M059J (cell line): ENCODE measurements around the gene CD247. TPM values are rescaled to one million over a fixed set of nuclear protein-coding genes. Genes with fewer than 3 reads are reported as not detected.

Source experiments
- DNase-seq: peaks from one replicate; pipeline ENCODE4 v3.0.0-alpha.2; 2012; ENCODE audit warnings: low read depth
- total RNA-seq: library from RNA; depleted of rRNA; stranded (reverse); fragments of >200 nt; shearing (Covaris generic); gene quantifications from 2 replicates; pipeline ENCODE4 v1.2.3, GENCODE V29; 2014

Gene CD247
- total RNA-seq, 1 experiment from 2014 or later: not detected

DNA sequence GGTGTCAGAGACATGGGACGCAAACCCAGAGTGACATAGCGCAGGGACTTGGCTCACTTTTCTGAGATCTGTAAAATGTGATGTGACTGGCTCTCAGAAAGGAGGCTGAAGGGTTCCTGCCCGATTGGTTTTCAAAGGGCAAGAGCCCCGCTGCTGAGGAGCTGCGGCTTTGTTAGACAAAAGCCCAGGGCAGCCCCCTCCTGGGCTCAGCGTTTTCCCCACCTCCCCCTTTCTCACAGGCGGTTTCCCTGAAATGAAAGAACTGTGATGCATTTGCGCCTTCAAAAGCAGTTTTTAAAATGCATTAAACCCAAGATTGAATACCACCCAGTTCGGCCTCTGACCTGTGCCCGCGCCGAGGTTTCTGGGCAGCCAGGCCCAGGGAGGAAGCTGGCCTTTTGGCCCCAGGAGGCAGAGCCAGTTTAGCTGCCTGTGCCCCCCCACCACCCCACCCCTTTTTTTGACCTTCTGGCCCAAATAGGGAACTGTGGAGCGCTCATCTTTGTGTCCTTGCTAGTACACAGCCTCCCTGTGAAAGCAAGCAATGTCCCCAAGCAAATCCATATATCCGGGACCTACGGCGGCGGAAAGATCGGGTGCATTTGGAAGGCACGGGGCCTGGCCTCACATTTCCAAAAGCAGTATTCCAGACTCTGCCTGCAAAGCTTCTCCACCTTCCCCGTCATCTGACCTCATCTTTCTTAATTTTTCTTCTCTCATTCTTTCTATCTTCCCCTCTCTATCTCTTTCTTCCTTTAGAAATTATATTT lies 28.6 kb downstream of the CD247 start:
- DNase-seq: no peak

DNA sequence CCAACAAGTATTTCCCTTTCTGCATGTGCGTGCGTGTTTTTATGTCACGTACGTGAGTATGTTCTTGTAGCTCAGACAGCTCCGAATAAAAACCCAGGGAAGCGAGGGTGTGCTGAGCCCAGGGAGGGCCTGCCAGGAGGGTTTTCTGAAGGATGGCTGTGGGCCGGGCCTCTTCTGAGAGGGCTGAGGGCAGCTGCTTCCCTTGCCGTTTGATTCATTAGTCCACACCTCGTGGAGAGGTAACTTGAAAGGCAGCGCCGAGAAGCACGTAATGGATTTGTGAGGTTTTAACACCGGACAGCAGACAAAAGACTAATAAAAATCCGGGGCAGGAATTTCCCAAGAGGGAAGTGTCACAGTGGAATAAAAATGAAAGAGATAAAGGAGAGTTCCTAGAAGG lies 29.5 kb downstream of the CD247 start:
- DNase-seq: no peak

DNA sequence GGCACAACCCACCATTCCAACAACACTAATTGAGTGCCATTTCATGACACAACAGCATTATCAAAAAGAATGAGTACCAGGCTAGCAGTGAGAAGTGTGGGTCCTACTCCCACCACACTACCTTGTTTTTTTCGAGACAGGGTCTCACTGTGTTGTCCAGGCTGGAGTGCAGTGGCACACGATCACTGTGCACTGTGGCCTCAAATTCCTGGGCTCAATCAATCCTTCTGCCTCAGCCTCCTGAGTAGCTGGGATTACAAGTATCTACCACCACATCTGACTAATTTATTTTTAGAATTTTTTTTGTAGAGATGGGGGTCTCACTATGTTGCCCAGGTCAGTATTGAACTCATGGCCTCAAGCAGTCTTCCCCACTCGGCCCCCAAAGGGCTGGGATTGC lies 30.7 kb downstream of the CD247 start:
- DNase-seq: no peak

DNA sequence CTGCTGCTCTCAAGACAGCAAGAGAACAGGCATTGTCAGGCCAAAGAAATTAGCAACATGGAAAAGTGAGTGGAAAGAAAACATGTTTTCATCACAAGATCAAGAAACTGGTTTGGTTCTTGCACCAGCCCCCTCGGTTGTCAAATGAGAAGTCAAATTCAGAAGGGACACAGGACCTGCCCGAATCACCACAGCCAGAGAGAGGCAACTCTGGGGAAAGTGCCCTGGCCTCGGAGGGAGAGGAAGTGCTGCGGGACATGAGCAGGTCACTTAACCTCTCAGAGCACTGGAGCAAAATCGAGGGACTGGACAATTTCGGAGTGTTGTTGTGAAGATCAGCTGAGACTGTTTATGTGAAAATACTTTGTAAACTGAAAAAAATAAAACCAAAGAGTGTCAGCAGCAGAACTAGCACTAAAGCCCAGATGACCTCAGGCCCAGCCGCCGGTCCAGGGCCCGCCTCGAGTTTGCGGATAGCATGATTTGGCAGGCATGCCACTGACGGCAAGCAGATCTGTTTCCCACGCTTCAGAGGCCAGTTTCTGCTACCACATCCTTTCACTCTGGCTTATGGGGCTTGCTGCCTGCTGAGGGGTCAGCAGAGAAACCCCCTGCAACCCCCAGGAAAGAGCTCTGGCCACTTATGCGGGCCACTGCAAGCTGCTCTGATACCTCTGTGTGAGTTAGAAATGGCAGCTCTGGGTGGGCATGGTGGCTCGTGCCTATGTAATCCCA lies 32.1 kb downstream of the CD247 start:
- no peak for DNase-seq

DNA sequence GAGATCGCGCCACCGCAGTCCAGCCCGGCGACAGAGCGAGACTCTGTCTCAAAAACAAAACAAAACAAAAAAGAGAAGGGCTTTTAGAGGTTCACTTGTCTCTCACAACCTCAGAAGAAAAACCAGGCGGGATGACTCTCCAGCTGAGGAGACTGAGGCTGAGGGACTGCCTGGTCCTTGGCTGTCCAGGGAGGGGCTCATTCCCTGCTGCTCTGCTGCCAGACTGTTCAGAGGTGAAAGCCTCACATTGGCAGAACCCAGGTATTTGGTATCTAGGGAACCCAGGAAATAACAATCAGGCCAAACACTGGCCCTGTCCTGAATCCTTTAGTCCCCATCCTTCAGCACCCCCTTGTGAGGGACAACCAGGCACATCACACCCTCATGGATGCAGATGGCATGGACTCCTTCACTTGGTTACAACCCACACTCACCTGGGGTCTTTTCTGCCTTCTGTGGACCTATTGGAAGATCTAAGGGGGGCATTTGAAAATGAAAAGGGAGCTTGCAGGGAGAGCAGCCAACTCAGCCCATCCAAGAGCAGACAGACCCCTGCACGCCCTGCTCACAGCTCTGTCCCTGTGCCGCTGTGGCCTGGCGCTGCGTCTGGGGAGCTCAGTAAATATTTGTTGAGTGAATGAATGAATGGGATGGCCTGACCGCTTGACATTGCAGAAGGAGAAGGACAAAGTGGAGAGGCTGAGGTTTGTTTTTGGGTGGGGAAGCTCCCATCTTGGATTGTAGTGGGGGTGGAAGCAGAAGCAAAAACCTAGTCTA lies 33.4 kb downstream of the CD247 start:
- DNase-seq: no peak

DNA sequence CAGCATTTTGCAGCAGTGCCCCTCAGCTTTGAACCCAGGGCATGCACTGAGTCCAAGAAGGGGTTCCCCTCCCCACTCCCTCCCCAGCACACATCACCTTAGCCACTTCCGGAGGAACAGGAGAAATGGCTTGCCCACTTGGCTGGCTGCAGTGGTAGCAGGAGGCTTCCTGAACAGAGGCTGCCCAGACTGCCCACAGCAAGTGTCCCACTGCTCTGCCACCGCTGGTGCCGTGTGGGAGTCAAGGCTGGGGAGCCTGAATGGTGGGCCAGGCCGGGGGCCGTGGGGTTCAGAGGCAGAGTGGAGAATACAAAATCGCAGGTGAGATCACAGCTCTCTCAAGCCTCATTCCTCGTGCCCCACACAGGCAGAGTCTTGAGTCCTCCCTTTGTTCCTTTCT lies 34.5 kb downstream of the CD247 start:
- no peak for DNase-seq

DNA sequence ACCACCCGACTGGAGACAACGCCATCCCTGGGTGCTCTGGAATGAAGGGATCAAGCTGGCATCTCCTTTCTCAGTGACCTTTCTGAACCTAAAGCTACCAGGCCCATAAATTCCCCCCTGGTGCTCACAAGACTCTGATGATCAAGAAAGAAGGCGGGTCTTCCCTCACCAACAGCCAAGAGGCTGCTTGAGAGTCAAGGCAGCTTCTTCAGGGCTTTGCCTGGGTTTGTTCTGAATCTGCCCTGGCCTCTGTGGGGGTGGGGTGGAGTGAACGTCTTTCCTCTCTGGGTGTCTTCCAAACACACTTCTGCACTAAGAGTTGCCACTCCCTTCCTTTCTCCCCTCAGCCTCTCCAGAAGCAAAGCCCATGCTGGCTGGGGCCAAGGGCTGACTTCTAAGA lies 36.1 kb downstream of the CD247 start:
- no peak for DNase-seq

DNA sequence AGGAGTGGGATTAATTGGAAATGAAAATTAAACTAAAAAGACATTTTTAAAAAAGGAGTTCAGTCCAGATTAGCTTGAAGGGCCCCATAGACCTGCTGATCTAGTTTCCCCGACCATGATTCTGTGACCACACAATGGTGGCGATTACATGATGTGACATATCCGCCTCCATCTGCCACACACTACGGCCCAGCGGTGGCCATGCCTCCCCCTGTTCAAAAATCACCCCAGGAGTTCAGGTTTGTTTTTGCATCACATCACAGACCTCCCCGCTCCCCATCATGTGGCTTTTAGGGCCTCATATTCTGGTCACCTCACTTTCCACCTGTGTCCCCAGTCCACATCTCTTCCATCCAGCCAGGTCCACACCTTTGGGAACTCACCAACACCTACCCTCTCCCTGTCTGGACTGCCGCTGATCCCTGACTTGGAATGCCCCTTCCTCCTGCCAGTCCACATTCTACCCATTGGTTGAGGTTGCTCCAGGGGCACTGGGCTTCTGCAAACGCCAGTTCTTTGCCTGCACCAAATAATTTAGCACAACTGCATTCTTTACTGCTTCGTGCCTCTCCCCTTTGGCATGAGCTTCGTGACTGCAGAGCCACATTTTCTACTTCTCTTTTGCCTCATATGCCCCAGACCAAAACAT lies 38.9 kb downstream of the CD247 start:
- no peak for DNase-seq

DNA sequence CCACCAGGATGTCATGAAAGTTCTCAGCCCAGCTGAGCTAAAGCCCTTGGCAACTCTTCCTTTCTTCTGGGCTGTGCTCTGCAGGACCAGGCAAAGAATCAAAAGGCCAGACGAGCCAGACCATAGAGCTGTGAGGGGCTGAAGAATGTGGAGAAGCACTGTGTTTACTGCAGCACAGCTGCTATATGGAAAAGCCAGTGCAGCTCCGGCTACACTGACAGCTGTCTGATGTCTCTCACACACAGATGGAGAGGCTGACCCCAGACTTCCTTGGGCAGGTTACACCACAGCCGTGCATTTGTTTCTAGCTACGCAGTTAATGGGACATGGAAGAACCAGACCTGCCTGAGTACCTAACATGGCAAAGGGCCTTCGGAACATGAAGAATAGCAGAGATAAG lies 40.3 kb downstream of the CD247 start:
- no peak for DNase-seq

DNA sequence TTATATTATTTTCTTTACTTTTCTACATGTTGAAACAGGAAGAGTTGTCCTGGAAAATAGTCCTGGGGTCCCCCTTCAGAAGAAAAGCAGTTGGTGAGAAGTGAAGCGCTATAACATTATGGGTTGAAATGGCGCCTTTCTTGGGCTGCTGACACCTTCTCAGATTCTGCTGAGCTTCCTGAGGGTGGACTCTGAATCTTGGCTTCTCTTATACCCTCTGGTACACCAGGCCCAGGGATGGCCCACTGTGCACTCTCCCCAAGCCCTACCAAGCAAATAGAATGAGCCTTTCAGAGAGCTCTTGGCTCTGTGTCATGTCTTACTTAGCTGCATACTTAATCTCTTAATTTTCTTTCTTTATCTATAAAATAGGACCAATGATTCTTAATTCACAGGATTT lies 42.3 kb downstream of the CD247 start:
- no peak for DNase-seq

DNA sequence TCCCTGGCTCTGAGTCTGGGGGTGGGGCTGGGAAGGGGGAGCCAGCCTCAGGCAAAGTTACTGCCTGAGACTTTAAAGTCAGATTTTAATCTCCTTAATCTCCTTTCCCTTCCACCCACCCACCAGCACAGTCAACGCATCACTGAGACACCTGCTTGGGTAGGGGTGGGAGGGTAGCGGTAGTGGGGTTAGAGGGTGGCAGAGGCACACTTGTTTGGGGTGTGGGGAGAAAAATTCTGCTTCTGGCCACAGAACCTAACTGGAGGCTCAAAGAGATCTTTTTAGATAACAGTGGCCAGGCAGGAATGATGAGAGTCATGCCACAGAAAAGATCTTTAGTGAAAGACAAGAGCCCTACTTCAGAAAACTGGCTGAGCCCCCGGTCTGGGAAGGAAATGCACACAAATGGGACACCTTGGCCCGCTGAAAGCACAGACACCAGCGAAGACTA lies 44.1 kb downstream of the CD247 start:
- DNase-seq: no peak

DNA sequence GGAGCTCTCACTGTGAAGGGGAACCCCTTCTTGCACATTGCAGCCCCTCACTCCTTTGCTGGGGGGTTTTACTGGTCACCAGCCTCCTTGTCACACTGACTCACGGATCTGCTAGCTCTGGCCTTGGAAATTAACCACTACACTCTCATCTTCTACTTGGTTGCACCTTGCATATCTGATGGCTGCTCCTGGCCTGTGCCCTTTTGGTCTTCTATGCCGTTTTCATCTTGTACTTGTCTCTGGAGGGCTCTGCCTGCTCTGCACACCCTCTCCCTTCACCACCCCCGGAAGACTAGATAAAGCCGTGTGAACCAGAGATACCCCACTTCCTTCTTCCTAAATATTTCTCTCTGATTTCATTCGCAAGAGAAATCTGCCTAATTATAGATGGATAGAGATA lies 44.6 kb downstream of the CD247 start:
- DNase-seq: no peak

DNA sequence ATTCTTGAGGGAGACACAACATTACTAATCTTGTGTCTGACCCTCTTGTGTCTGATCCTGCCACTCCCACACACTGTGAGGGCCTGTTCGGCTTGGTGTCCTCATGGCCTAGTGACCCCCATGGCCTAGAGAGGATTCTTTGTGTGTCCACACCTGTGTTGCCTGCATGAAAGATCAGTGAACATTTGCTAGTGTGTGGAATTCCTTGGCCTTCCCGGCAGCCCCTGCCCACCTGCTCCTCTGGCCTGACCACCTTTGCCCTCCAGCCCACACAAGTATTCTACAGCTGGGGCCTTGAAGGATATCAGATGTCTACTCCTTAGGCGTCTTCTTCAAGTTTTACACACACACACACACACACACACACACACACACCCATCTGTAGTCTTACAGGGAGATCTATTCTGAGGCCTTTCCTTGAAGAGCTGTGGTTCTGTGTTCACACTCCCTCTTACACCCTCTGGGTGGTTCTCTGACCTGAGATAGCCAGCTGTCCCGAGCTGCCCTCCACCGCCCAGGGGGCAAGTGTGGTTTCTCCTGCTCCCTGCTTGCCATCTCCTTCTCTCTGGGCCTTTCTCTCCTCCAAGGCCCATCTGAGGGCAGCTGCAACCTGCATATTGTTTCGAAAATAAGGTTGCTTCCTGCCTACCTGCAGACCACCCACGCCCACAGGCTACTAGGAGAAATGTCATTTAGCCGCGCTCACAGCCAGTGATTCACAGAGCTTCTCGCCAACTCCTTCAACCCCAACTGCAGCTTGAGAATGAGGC lies 45.4 kb downstream of the CD247 start:
- DNase-seq: peak; percentile 19

DNA sequence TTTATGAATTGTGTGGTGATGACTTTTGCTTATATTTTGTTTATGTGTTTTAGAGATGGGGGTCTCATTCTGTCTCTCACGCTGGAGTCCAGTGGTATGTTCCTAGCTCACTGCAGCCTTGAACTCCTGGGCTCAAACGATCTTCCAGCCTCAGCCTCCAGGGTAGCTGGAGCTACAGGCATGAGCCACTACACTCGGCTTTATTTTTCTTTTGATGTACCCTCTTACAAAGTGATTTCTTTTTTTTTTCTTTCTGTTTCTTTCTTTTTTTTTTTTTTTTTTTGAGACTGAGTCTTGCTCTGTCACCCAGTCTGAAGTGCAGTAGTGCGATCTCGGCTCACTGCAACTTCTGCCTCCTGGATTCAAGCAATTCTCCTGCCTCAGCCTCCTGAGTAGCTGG lies 46.8 kb downstream of the CD247 start:
- DNase-seq: no peak

DNA sequence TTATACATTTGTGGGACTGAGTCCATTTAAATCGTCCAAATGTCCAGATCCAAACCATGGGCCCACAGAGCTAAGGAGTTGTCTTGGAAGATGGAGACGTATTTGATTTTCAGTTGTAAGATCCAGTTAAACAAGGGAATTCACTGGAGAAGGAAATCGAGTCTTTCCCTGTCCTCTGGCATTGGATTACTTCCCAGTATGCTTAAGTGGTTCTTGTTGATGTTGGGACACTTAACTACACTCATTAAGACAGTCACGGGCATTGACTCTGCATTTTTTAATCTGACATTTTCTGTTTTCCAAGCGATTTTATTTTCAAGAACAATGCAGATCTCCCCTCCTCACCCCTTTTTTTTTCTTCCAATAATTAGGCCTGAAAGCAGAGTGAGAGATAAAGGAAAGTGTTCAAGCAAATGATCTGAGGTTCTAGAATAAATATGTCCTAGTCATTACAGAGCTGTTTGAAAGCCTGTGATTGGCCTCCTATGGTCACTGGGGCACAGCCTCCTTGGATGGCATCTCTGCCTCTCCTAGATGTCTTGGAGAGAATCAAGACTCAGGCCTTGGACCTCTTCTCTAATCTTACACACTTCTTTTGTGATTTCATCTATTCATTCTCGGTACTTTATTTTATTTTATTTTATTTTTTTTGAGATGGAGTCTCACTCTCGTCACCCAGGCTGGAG lies 48.9 kb downstream of the CD247 start:
- DNase-seq: no peak

DNA sequence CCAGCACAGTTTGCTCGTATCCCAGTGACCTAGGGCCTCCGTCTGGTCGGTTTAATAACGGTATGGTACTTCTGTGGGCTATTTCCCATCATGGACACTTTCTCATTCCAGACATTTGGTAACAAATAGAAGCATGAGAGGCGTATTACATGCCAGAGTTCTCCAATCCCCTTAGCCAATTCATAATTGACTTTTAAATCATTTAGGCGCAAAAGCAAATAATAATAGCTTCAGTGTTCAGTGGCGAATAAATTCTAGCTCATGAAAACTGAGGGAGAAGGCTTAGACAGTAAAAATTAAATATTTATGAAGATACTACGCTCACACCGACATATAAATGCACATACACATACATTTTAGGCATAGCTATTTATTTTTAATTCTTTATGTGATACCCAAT lies 50.6 kb downstream of the CD247 start:
- DNase-seq: no peak

DNA sequence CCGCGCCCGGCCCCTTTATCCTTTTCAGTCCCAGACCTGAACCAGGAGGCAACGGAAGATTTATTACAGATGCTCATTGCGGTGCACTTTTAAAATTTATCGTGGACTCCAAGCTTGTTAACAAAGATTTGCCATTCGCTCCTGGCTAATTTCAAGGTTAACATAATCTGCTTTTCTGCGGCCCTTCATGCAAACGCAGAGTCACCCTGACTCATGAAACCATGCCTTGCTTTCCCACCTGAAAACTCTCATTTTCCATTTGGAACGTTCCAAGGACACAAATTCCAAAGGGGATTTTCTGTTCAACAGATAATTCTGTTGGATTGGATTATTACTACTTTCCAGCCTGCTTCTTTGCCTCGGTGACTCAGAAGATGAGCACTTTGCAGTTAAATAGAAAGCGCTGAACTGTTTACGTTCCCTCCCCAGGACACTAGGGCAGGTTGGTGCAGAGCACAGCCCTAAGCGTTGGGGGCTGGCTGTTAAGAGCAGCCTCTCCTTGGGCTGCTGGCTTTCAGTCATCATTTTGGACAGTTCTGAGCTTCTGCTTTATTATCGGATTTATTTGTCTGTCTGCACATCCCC lies 51.1 kb downstream of the CD247 start:
- DNase-seq: peak; percentile 37

DNA sequence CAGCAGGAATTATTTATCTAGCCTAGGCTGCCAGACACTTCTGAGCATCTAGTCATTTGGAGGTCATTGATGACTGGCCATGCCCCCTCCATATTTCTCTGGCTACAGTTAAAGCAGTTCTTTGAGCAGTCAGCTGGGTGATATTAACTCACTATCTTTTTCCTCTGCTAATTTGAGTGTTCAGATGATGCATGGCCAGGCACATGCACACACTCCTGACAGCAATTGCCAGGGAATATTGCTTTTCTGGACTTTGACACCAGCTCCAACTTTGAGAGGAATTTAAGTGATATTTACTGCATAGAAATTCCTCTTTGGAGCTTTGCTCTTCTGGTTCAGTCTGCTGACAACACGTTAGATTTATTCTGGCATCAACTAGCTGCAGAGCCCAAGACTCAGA lies 52.6 kb downstream of the CD247 start:
- DNase-seq: no peak

DNA sequence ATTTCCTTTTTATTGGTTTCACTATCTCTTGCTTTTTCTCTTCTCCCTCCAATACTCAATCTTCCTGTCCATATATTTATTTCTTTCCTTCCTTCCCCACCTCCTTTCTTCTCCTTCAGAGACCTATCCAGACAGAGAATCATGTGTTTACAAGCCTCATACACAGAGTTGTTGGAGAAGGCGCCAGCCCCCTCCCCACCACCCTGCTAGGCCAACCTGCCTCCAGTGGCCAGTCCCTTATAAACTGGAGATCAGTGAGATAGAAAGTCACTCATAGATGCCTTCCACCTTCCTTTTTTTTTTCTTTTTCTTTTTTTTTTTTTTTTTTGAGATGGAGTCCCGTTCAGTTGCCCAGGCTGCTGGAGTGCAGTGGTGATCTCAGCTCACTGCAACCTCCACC lies 53.3 kb downstream of the CD247 start:
- no peak for DNase-seq

DNA sequence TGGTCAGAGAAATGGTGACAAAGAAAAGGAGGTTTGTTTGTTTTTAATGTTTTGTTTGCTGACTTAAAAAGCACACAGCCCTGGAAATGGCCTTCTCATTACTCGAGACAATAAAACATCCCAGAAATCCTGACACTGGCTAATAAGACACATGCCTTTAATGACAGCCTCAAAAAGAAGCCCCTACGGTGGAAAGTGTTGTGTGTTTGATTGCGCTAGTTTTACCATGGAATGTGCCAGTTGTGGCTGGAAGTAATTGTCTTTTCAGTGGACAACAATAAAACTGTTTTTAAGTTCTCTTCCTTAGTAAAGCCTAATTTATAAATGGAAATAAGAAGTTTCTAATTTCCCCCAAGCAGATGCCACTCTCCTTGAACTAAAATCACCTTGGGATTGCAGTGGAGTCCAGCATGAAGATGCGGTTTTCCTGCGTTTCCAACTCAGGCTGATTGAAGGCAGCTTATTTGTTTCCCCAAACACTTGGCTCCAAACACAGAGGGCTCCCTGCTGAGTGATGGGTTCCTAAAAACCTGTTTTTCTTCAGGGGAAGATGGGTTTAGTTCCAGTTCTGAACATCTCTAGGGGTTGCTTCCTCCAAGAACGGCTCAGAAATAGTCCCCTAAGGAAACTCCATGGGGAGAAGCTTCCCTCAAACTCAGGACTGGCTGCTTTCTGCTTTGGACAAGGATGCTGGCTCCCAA lies 54.3 kb downstream of the CD247 start:
- DNase-seq: no peak
